Activated B cell treated with CpG ODN at 0.5 μM for 24 hours (primary cell): Measurements from ENCODE around the gene PSEN2. TPM values are rescaled to one million over a fixed set of nuclear protein-coding genes. Genes with fewer than 3 reads are reported as not detected.

ENCODE experiments used
- ATAC-seq: fragments of 200-7000 bp; cut with Tn5 transposase; one replicate; pipeline ENCODE4 v1.10.0; 2021; ENCODE audit warnings: low read depth, mild to moderate bottlenecking, moderate library complexity
- CTCF ChIA-PET: fragments of 350-600 bp; sonication (Branson Sonifier 250); formaldehyde crosslinking; loops from one replicate; lab custom pipeline; 2021; ENCODE audit warnings: antibody characterized with exemption; lab: Charles Lee
- POLR2A ChIA-PET: fragments of 350-600 bp; sonication (Branson Sonifier 250); formaldehyde crosslinking; loops from one replicate; lab custom pipeline; 2021; ENCODE audit warnings: antibody characterized with exemption; lab: Charles Lee
- DNase-seq: peaks from one replicate; pipeline ENCODE4 v3.0.0; 2022
- H3K27ac Mint-ChIP-seq: one replicate; pipeline ENCODE4 v1.8.0; 2020; ENCODE audit warnings: mixed read lengths
- H3K27me3 Mint-ChIP-seq: one replicate; pipeline ENCODE4 v1.8.0; 2021; ENCODE audit warnings: mixed read lengths
- H3K36me3 Mint-ChIP-seq: one replicate; pipeline ENCODE4 v1.8.0; 2021; ENCODE audit warnings: low read depth, mixed read lengths
- H3K4me1 Mint-ChIP-seq: one replicate; pipeline ENCODE4 v1.8.0; 2021; ENCODE audit warnings: mixed read lengths
- H3K4me3 Mint-ChIP-seq: one replicate; pipeline ENCODE4 v1.8.0; 2020; ENCODE audit warnings: mild to moderate bottlenecking, mixed read lengths
- H3K9me3 Mint-ChIP-seq: one replicate; pipeline ENCODE4 v1.8.0; 2020; ENCODE audit warnings: mixed read lengths
- intact Hi-C: fragments of 100-400 bp; cut with micrococcal nuclease; formaldehyde crosslinking; loops from one replicate; pipeline ENCODE4 v1.15.1; 2024
- total RNA-seq: library from RNA; stranded (reverse); gene quantifications from 2 replicates; pipeline ENCODE4 v1.2.3, GENCODE V29; 2022
- TF ChIP-seq, protein P1 (sequence below): fragments of 200-600 bp; IDR thresholded peaks from one replicate; pipeline ENCODE4 v1.8.0; 2022; ENCODE audit warnings: antibody characterized with exemption, mild to moderate bottlenecking

Gene PSEN2
- total RNA-seq, 1 donor from 2014 or later: 14.3 TPM

DNA sequence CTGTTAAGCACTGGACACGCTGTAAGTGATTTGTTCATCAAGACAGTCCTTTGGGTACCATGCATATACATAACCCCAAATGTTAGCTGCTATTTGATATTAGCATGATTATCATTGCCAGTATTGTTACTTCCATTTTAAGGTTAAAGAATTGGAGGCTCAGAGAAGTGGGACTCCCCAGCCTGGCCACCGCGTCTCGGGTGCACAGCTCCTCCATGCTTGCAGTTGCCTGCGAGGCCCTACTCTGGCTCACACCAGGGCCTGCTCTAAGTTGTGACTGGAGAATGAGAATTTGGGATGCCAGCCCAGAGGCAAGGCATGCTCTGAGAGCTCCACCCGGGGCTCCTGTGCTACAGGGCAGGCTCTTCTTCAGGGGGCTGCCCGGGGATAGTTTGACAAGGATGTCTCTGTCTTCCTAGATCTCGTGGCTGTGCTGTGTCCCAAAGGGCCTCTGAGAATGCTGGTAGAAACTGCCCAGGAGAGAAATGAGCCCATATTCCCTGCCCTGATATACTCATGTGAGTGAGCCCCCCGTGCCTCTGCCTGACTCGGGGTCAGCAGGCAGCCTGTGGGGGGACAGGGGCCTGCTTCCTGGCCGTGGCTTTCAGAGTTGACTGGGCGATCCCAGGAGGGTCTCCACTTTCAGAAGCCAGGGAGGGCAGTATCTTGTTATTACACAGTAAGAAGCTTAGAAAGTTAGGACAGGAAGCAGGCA lies 19.4 kb downstream of the PSEN2 start:
- intact Hi-C loops: no loop called here
- Mint-ChIP-seq H3K27ac (no peak overlapping the region), H3K9me3 (no peaks in the 10 kb centered on the region), H3K4me3 (no peak overlapping the region), H3K4me1 (peaks cover 18% of the 10 kb centered on the region), H3K36me3 (peaks cover 34% of the 10 kb centered on the region), H3K27me3 (no peaks in the 10 kb centered on the region)
- ATAC-seq (no peak), DNase-seq (no peak)
- TF ChIP-seq, protein P1, sequence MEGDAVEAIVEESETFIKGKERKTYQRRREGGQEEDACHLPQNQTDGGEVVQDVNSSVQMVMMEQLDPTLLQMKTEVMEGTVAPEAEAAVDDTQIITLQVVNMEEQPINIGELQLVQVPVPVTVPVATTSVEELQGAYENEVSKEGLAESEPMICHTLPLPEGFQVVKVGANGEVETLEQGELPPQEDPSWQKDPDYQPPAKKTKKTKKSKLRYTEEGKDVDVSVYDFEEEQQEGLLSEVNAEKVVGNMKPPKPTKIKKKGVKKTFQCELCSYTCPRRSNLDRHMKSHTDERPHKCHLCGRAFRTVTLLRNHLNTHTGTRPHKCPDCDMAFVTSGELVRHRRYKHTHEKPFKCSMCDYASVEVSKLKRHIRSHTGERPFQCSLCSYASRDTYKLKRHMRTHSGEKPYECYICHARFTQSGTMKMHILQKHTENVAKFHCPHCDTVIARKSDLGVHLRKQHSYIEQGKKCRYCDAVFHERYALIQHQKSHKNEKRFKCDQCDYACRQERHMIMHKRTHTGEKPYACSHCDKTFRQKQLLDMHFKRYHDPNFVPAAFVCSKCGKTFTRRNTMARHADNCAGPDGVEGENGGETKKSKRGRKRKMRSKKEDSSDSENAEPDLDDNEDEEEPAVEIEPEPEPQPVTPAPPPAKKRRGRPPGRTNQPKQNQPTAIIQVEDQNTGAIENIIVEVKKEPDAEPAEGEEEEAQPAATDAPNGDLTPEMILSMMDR: no peak
- POLR2A ChIA-PET: interaction anchor here (1.0 kb wide), 1 partner anchor 9 kb away, joined by 3 read pairs; no protein-coding TSS in a partner anchor
- CTCF ChIA-PET: no interaction called here

DNA sequence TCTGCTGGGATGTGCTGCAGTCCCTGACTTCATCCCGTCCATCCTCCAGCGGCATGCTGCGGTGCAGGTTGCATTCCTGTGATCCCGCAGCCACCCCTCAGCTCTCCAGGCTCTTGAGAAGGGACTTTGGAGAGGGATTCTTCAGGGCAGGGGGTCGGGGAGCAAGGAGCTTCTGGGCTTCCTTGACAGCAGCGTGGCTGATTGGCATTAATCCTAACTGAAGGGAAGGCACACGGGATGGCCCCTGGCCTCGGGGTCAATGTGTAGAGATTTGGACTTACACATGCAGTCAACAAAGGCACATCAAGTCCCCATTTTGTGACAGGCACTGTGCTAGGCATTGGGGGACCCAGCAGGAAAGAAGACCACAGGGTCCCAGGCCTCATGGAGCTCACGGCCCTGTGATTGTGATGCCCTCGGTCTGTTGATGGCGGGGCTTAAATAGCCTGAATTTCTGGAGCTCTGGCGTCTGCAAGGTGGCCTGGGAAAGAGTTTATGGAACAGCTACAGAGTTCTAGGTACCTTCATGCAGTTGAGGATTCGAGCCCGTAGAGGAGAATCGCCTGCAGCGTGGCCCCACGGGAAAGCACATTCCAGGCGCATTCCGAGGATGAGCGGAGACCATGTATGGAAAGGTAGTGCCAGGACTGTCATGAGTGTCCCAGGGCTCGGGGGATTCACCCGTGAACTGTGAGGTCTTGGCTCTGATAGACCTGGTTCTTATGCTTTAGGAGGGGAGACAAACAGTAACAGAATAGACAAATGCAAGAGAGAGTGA lies 20.1 kb downstream of the PSEN2 start:
- Mint-ChIP-seq H3K27ac (no peak overlapping the region), H3K36me3 (peaks cover 40% of the 10 kb centered on the region), H3K27me3 (no peaks in the 10 kb centered on the region), H3K4me1 (peaks cover 11% of the 10 kb centered on the region), H3K9me3 (no peaks in the 10 kb centered on the region), H3K4me3 (no peak overlapping the region)
- intact Hi-C loops: no loop called here
- TF ChIP-seq, protein P1: no peak
- no peak for ATAC-seq
- DNase-seq: no peak
- POLR2A ChIA-PET: interaction anchor here (1.0 kb wide), 1 partner anchor 10 kb away, joined by 3 read pairs; no protein-coding TSS in a partner anchor
- CTCF ChIA-PET: no interaction called here

DNA sequence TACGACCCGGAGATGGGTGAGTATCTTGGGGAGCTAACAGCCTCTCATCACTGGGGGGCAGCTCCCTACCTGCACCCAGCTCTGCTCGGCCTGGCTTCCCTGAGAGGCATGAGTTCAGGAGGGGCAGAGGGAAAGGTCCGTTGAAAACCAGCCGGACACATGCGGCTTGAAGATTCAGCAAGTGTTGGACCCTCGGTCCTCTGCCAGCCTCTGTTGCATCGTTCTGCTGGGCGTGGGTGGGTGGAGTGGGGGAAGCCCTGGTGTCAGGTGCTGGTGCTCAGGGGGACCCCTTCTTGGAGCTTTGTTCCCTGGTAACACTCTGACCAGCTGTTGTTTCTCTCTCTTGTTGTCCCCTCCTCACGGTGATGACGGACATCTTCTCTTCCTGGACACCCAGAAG lies 20.9 kb downstream of the PSEN2 start:
- Mint-ChIP-seq H3K4me1 (peaks cover 3% of the 10 kb centered on the region), H3K27ac (no peak overlapping the region), H3K4me3 (no peak overlapping the region), H3K36me3 (peaks cover 41% of the 10 kb centered on the region), H3K9me3 (no peaks in the 10 kb centered on the region), H3K27me3 (no peaks in the 10 kb centered on the region)
- ChIA-PET POLR2A (no interaction called here), CTCF (no interaction called here)
- ATAC-seq (no peak), DNase-seq (no peak)
- intact Hi-C loops: no loop called here
- TF ChIP-seq, protein P1: no peak

DNA sequence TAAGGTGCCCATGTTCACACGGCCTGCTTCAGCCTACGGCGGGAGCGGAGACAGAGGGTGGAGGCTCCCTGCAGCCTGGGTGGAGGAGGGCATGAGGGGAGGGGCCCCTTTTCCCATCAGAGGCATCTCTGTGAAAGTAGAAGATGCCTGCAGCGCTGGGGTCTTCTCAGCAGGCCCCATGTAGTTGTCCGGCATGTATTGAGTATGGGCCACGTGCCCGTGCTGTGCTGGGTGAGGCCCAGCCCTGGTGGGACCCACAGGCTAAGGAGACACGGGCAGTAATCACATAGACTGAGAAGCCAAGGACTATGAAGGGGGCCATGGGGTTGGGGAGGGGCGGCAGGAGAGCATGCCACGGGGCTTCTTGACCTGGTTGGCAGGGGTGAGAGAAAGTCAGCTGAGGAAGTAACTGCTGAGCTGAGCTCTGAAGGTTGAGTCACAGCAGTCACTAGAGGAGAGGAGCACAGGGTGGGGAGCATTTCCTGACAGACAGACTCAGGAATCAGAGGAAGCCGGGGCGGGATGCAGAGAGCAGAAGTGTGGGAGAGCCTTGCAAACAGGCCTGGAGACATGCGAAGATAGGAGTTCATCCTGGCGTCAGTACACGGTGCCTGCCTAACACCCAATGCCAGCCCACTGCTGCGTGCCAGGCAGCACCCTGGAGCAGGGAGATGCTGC lies 21.6 kb downstream of the PSEN2 start:
- DNase-seq: no peak
- TF ChIP-seq, protein P1: no peak
- ChIA-PET POLR2A (no interaction called here), CTCF (no interaction called here)
- intact Hi-C loops: no loop called here
- ATAC-seq: no peak
- H3K4me3 Mint-ChIP-seq: no peak overlapping the region
- H3K27ac Mint-ChIP-seq: no peak overlapping the region
- no peaks in the 10 kb centered on the region for H3K27me3 Mint-ChIP-seq
- H3K4me1 Mint-ChIP-seq: no peaks in the 10 kb centered on the region
- H3K36me3 Mint-ChIP-seq: peaks cover 42% of the 10 kb centered on the region
- H3K9me3 Mint-ChIP-seq: no peaks in the 10 kb centered on the region

DNA sequence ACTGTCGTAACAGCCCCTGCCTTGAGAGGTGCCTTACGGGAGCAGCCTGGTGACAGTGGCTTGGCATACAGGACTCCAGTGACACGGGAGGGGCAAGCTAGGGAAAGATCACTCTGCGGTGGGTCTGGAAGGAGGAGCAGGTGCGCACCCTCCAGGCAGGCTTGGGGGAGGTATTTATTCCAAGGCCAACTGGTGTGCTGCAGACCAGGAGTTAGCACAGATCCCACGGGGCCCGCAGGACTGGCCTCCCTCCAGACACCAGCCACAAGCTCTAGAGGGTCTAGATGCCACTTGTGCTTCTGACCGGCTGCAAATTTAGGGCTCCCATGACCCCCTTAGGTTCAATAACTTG lies 22.1 kb downstream of the PSEN2 start:
- intact Hi-C loops: no loop called here
- CTCF ChIA-PET: no interaction called here
- no peak for ATAC-seq
- no peak overlapping the region for H3K27ac Mint-ChIP-seq
- H3K36me3 Mint-ChIP-seq: peaks cover 47% of the 10 kb centered on the region
- POLR2A ChIA-PET: no interaction called here
- H3K9me3 Mint-ChIP-seq: no peaks in the 10 kb centered on the region
- no peak for DNase-seq
- no peaks in the 10 kb centered on the region for H3K27me3 Mint-ChIP-seq
- no peak overlapping the region for H3K4me3 Mint-ChIP-seq
- TF ChIP-seq, protein P1: no peak
- H3K4me1 Mint-ChIP-seq: no peaks in the 10 kb centered on the region
